Esophagus squamous epithelium (tissue), 5 donors: ENCODE results near the gene BFAR. TPM values are rescaled to one million over a fixed set of nuclear protein-coding genes. Genes with fewer than 3 reads are reported as not detected.

Experiments used
- DNase-seq: peaks from one replicate; lab custom pipeline; 2025; lab: John Stamatoyannopoulos, UW
- H3K27ac ChIP-seq, 4 donors: fragments of 200-600 bp; sonication (generic); one replicate each; pipeline ENCODE4 v1.5.1; 2016 to 2019; ENCODE audit warnings: mild to moderate bottlenecking in 1 of 4
- H3K27me3 ChIP-seq, 4 donors: fragments of 200-600 bp; sonication (generic); 1 replicate in 3 of 4; 2 replicates in 1 of 4; pipeline versions ENCODE4 v1.5.1 to v1.6.0; 2017 to 2021; ENCODE audit warnings: antibody characterized with exemption in 1 of 4
- H3K36me3 ChIP-seq, 3 donors: fragments of 200-600 bp; sonication (generic); one replicate each; pipeline ENCODE4 v1.5.1; 2016 to 2019
- H3K4me1 ChIP-seq, 3 donors: fragments of 200-600 bp; sonication (generic); one replicate each; pipeline ENCODE4 v1.5.1; 2017 to 2019
- H3K4me3 ChIP-seq, 4 donors: fragments of 200-600 bp; sonication (generic); 1 replicate in 3 of 4; 2 replicates in 1 of 4; pipeline ENCODE4 v1.5.1; 2016 to 2019; ENCODE audit warnings: mild to moderate bottlenecking in 2 of 4, moderate library complexity in 1 of 4
- H3K9me3 ChIP-seq, 3 donors: fragments of 200-600 bp; sonication (generic); one replicate each; pipeline ENCODE4 v1.5.1; 2016 to 2019
- CTCF ChIP-seq, 6 experiments: fragments of 450-650 bp in 4 of 6; fragments of 200-600 bp in 2 of 6; sonication (generic) in 2 of 6; IDR thresholded peaks; one replicate each; pipeline ENCODE4 v1.5.1; 2016 to 2019; ENCODE audit warnings: antibody characterized with exemption in 6 of 6, mild to moderate bottlenecking in 4 of 6, moderate library complexity in 4 of 6
- POLR2A ChIP-seq, 4 donors: fragments of 450-650 bp; IDR thresholded peaks; one replicate each; pipeline ENCODE4 v1.6.1; 2017; ENCODE audit warnings: antibody characterized with exemption in 4 of 4, mild to moderate bottlenecking in 4 of 4, moderate library complexity in 3 of 4
- WGBS, 2 donors: methylation state at CpG; one replicate each; pipeline ENCODE4 v1.1.5; 2018; 5-methylcytosine and 5-hydroxymethylcytosine counted together
- intact Hi-C: fragments of 100-400 bp; cut with DNase I; formaldehyde crosslinking; loops from one replicate; pipeline ENCODE4 v1.15.0; 2022
- total RNA-seq, 4 donors: library from RNA; depleted of rRNA; stranded (reverse); fragments of >200 nt; gene quantifications; one replicate each; pipeline ENCODE4 v1.1.0, GENCODE V29; 2016
- donor health status: DM: yes; HTN: yes; CAD: no.

The BFAR gene
- total RNA-seq, 4 donors from 2014 or later, result 15.1 to 40.4 (median 22.9) TPM

- Histone ChIP-seq H3K27ac (no peak overlapping the region), H3K36me3 (peaks cover 12 to 99% (median 37%) of the 10 kb centered on the region in 3 donors), H3K27me3 (no peaks in the 10 kb centered on the region), H3K4me3 (no peak overlapping the region), H3K9me3 (no peaks in the 10 kb centered on the region), H3K4me1 (no peaks in the 10 kb centered on the region)
- TF ChIP-seq CTCF (IDR thresholded peaks at IDR 0.05) (no peak), POLR2A (IDR thresholded peaks at IDR 0.05) (no peak)
- no peak for DNase-seq
- whole genome bisulfite sequencing, 2 donors, result 89 to 100% methylated on average over 3 of the region's 6 CpGs
- intact Hi-C loops, result no loop called here
These were observed 30.2 kb upstream of the BFAR start for GRCh38 chr16:14602443-14602963.

DNA sequence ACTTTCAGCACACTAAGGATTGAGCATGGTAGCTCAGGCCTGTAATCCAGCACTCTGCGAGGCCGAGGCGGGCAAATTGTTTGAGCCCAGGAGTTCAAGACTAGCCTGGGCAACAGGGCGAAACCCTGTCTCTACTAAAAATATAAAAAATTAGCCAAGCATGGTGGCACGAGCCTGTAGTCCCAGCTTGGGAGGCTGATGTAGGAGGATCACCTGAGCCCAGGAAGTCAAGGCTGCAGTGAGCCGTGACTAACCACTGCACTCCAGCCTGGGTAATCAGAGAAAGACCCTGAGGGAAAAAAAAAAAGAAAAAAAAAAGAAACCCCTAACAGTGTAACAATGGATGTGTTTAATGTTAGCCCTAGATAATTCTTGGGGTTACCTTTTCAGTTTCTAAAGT lies 26.6 kb upstream of the BFAR start:
- intact Hi-C loops, result no loop called here
- TF ChIP-seq POLR2A (IDR thresholded peaks at IDR 0.05) (no peak), CTCF (IDR thresholded peaks at IDR 0.05) (no peak)
- Histone ChIP-seq H3K27ac (no peak overlapping the region), H3K9me3 (no peaks in the 10 kb centered on the region), H3K4me3 (no peak overlapping the region), H3K27me3 (no peaks in the 10 kb centered on the region), H3K36me3 (peaks cover 11 to 100% (median 36%) of the 10 kb centered on the region in 3 donors), H3K4me1 (no peaks in the 10 kb centered on the region)
- WGBS, 2 donors, result 83 to 84% methylated on average over 6 of the region's 6 CpGs
- no peak for DNase-seq

DNA sequence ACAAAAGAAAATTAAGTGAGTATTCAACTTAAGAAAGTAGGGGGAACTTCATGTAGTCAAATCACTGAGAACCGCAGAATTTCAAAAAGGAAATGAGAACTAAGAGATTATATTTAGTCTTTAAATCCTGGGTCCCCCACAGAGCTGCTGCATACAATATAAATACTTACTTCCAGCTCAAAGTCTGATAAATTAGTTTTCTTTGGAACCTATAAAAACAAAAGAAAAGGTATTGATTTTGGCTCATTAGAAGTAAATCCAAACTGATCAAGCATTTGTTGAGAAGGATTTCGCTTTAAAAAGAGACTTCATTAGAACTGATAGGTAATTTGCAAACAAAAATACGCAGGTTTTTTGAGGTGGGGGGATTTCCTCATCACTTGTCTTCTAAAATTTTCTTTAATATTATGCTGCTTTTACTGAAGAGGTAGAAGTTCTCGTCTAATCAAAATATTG lies 24.6 kb upstream of the BFAR start:
- Histone ChIP-seq H3K9me3 (no peaks in the 10 kb centered on the region), H3K27ac (no peak overlapping the region), H3K36me3 (peaks cover 10 to 100% (median 23%) of the 10 kb centered on the region in 3 donors), H3K4me3 (no peak overlapping the region), H3K4me1 (no peaks in the 10 kb centered on the region), H3K27me3 (no peaks in the 10 kb centered on the region)
- 82 to 94% methylated on average over 4 of the region's 4 CpGs for WGBS, 2 donors
- TF ChIP-seq CTCF (IDR thresholded peaks at IDR 0.05) (no peak), POLR2A (IDR thresholded peaks at IDR 0.05) (no peak)
- DNase-seq, result no peak
- intact Hi-C loops, result no loop called here

DNA sequence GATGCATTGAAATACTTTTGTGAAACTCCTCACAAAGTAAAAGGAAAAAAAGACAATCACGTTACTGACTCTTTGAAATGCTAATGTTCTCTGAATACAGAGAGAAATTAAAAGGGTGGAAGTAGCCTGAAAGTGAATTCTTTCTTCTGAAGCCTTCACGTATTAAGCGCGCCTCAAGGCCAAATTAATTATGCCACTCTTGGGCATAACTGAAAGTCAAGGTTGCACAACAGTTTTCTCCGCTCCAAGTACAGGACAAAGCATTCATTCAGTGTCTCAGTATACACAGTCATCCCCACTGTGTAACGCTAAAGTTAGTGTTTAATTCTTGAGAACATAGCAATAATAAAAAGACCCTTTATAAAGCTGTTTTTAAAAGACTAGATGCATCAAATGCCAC lies 24.1 kb upstream of the BFAR start:
- no peak overlapping the region for H3K27ac ChIP-seq
- H3K36me3 ChIP-seq, result peaks cover 6 to 100% (median 21%) of the 10 kb centered on the region in 3 donors
- H3K27me3 ChIP-seq, result no peaks in the 10 kb centered on the region
- no peaks in the 10 kb centered on the region for H3K4me1 ChIP-seq
- TF ChIP-seq CTCF (IDR thresholded peaks at IDR 0.05) (no peak), POLR2A (IDR thresholded peaks at IDR 0.05) (no peak)
- no peaks in the 10 kb centered on the region for H3K9me3 ChIP-seq
- intact Hi-C loops, result no loop called here
- H3K4me3 ChIP-seq, result no peak overlapping the region
- DNase-seq, result no peak
- 75 to 81% methylated on average over 6 of the region's 6 CpGs for whole genome bisulfite sequencing, 2 donors

- no peak overlapping the region for H3K27ac ChIP-seq
- no peak for DNase-seq
- intact Hi-C loops, result no loop called here
- WGBS, 2 donors, result 91 to 97% methylated on average over 6 of the region's 6 CpGs
- H3K27me3 ChIP-seq, result no peaks in the 10 kb centered on the region
- H3K9me3 ChIP-seq, result no peaks in the 10 kb centered on the region
- H3K36me3 ChIP-seq, result peaks cover 6 to 99% (median 17%) of the 10 kb centered on the region in 3 donors
- no peaks in the 10 kb centered on the region for H3K4me1 ChIP-seq
- no peak overlapping the region for H3K4me3 ChIP-seq
- no peak for TF ChIP-seq CTCF (IDR thresholded peaks at IDR 0.05)
- TF ChIP-seq POLR2A (IDR thresholded peaks at IDR 0.05), result no peak
These were observed 23.0 kb upstream of the BFAR start for GRCh38 chr16:14609716-14610115.
